ENCODE measurements around the gene C3AR1.
A peak's percentile ranks its signal among the peaks of the same experiment; 100 is the strongest.
"Not testable (repeated sequence)": the region's sequence is repeated elsewhere in the genome, so short reads cannot be mapped to it uniquely, and the experiment has no call there.

C3AR1 gene

DNA sequence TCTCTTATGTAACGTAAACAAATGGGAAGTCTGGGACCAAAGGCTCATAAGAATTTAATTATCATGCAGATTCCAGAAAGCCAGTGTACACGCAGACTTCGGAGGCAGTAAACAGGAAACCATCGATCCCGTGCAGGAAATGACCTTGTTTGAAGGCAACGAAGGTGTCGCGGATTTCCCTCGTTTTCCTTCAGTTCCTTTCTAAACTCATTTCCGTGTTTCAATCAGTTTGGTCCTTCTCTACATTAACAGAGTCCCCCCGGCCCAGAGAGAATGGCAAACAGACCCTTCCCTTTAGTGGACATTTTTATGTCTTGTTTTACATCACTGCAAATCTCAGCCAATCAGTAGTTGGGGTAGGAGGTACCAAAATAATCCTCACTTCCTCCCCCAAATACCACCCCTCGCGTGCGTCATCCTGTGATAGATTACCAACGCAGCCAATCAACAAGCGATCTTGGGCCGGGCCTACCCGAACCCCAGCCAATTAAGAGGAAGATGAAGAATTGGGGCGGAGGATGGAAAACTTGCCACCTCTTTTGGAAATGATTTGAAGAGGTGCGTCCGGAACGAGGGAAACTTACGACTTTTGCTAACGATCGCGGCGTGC is 39.8 kb downstream of the C3AR1 start:
- DNase-seq = peak; percentile 96 to 97

DNA sequence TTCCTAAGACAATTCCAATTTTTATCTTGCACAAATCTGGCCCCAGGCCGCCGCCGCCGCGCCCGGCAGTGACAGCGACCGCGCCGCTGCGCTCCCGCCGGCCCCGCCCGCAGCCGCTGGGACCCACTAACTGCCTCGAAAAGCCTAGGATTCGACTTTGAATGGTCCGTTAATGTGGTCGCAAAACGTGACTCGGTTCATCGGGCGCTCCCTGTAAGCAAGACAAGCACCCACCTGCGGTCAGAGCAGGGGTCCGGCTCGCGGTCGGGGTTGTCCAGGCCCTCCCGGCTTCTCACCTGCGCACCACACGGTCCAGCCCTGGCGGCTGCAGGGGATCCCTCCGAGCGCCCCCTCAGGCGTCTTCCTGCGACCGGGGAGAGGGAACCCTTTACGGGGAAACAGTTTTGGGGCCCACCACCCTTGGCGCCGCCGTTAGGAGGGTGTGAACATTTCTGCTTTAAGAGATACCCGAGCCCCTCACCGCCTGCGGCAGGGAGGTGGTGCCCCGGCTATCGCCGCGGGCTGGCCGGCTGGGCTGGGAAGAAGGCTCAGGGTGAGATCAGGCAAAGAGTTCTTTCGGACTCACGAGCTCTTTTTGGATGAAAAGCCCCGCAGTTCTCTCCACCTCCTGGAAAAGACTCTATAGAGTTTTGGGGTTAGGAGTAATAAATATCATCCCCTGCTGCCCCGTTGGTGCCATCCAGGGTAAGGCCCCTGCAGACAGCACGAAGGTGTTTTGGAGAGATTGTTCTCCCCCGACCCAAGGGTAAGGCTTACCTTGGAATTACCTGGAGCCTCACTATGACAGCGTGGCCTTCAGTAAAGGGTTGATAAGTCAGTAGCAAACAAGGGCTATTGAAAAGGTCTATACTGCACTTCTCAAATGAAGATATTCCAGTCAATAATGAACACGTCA is 47.2 kb downstream of the C3AR1 start:
- no peak for DNase-seq

- not testable (repeated sequence) for DNase-seq
Measured at GRCh38 chr12:8018213-8018612, 47.9 kb downstream of the C3AR1 start.

GRCh38 chr12:8014836-8015235 is 51.3 kb downstream of the C3AR1 start:
- DNase-seq = no peak

GRCh38 chr12:8012651-8013309 is 53.4 kb downstream of the C3AR1 start:
- no peak for DNase-seq

DNA sequence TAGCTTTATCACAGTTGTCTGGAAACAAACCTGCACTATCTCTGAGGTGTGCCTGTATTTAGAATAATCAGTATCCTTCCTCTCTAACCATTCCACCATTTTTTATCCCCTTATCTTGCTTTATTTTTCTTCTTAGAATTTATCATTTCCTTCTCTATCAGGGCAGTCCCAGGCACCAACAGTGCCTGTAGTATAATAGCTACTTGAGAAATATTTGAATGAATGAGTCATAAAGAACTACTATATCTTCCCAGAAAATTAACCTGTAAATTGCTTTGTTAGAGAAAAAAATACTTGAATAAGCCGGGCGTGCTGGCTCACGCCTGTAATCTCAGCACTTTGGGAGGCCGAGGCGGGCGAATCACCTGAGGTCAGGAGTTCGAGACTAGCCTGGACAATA is 54.8 kb downstream of the C3AR1 start:
- no peak for DNase-seq

Data from activated CD4-positive, alpha-beta T cell treated with anti-CD3 and anti-CD28 coated beads for 4 hours (primary cell).